Gastroesophageal sphincter (tissue), 3 donors: ENCODE measurements around the gene PEA15.

Experiments used
- POLR2A ChIP-seq, 2 donors: fragments of 450-650 bp; IDR thresholded peaks; one replicate each; pipeline ENCODE4 v1.6.1; 2017; ENCODE audit warnings: antibody characterized with exemption in 2 of 2, mild to moderate bottlenecking in 2 of 2, moderate library complexity in 1 of 2
- POLR2AphosphoS5 ChIP-seq: sonication (generic); formaldehyde crosslinking; IDR thresholded peaks from one replicate; pipeline ENCODE4 v1.6.1; 2017; ENCODE audit warnings: antibody characterized with exemption
- TF ChIP-seq, protein P1 (sequence below), 4 experiments: fragments of 200-600 bp in 2 of 4; fragments of 450-650 bp in 2 of 4; sonication (generic) in 1 of 4; IDR thresholded peaks; one replicate each; pipeline ENCODE4 v1.5.1; 2017 to 2019; ENCODE audit warnings: antibody characterized with exemption in 4 of 4, mild to moderate bottlenecking in 2 of 4, moderate library complexity in 2 of 4

DNA sequence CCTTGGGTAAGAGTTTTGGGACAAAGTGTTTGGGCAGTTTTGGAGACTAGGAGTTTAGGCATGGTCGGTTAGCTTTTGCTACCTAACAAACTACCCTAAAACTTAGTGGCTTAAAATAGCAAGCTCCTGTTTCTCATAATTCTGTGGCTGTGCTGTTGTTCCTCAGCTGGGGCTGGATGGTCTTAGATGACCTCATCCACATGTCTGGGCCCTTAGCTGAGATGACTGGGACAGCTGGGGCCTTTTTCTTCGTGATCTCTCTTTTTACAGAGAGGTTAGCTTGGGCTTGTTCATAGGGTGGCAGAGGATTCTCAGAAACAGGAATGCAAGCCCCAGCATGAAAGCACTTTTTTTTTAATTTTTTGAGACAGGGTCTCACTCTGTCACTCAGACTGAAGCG, 47.2 kb upstream of the PEA15 start:
- TF ChIP-seq, protein P1, sequence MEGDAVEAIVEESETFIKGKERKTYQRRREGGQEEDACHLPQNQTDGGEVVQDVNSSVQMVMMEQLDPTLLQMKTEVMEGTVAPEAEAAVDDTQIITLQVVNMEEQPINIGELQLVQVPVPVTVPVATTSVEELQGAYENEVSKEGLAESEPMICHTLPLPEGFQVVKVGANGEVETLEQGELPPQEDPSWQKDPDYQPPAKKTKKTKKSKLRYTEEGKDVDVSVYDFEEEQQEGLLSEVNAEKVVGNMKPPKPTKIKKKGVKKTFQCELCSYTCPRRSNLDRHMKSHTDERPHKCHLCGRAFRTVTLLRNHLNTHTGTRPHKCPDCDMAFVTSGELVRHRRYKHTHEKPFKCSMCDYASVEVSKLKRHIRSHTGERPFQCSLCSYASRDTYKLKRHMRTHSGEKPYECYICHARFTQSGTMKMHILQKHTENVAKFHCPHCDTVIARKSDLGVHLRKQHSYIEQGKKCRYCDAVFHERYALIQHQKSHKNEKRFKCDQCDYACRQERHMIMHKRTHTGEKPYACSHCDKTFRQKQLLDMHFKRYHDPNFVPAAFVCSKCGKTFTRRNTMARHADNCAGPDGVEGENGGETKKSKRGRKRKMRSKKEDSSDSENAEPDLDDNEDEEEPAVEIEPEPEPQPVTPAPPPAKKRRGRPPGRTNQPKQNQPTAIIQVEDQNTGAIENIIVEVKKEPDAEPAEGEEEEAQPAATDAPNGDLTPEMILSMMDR (IDR thresholded peaks at IDR 0.05) = no peak
- TF ChIP-seq POLR2A (IDR thresholded peaks at IDR 0.05) = no peak
- TF ChIP-seq POLR2AphosphoS5 = no peak
